ENCODE results near the gene SCN4B. TPM values are rescaled to one million over a fixed set of nuclear protein-coding genes. Genes with fewer than 3 reads are reported as not detected.
A peak's percentile ranks its signal among the peaks of the same experiment; 100 is the strongest.

SCN4B gene
- total and polyA plus RNA-seq, 2 donors (not counting 1 experiment from before 2014, with no cell fraction given), result 1.5 to 10.4 TPM

DNA sequence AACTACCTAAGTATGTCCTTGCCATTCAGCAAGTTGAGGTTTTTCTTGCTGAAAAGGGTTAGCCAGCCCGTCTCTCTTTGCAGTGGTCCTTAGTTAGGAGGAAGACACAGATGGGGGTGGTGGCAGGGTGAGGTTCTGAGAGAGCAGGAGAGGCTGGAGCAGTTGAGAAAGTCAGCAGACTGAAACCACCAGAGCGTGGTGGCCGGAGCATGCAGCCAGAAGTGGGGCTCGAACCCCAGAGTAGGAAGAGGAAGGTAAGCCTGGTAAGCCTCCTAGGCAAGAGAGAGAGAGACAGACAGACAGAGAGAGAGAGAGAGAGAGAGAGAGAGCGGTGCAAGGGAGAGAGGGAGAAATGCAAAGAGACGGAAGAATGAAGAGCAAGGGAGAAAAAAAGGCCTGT is 9.2 kb upstream of the SCN4B start:
- Histone ChIP-seq H4K20me1 (ENCODE audit: control insufficient read depth, extremely low read depth, insufficient read depth, low read length) (no peaks in the 10 kb centered on the region), H3K27me3 (ENCODE audit: control insufficient read depth, insufficient read depth, low read length) (peaks cover 19% of the 10 kb centered on the region), H3K79me2 (ENCODE audit: control insufficient read depth, insufficient read depth, low read length) (no peaks in the 10 kb centered on the region), H3K4me1 (ENCODE audit: control insufficient read depth, extremely low read depth, insufficient read depth, low read length) (no peaks in the 10 kb centered on the region), H3K27ac (ENCODE audit: insufficient read depth, low read length) (no peak overlapping the region), H3K4me2 (ENCODE audit: extremely low read depth, insufficient read depth, low read length) (no peak overlapping the region), H3K9ac (ENCODE audit: insufficient read depth, low read length) (no peak overlapping the region), H3K9me3 (ENCODE audit: control insufficient read depth, insufficient read depth, low read depth, low read length) (no peaks in the 10 kb centered on the region), H3K36me3 (ENCODE audit: control insufficient read depth, insufficient read depth, low read length) (no peaks in the 10 kb centered on the region), H2AFZ (ENCODE audit: low read length) (no peak overlapping the region), H3K4me3 (replicated peaks in 1 of 4; ENCODE audit: control extremely low read depth in 1 of 4, insufficient read depth in 1 of 4, low read depth in 3 of 4, low read length in 4 of 4) (no peak overlapping the region)
- no peak for DNase-seq (ENCODE audit: low read depth in 2 of 2)
- TF ChIP-seq, protein P1, sequence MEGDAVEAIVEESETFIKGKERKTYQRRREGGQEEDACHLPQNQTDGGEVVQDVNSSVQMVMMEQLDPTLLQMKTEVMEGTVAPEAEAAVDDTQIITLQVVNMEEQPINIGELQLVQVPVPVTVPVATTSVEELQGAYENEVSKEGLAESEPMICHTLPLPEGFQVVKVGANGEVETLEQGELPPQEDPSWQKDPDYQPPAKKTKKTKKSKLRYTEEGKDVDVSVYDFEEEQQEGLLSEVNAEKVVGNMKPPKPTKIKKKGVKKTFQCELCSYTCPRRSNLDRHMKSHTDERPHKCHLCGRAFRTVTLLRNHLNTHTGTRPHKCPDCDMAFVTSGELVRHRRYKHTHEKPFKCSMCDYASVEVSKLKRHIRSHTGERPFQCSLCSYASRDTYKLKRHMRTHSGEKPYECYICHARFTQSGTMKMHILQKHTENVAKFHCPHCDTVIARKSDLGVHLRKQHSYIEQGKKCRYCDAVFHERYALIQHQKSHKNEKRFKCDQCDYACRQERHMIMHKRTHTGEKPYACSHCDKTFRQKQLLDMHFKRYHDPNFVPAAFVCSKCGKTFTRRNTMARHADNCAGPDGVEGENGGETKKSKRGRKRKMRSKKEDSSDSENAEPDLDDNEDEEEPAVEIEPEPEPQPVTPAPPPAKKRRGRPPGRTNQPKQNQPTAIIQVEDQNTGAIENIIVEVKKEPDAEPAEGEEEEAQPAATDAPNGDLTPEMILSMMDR (conservative IDR thresholded peaks at IDR 0.05 in 1 of 2, IDR thresholded peaks at IDR 0.05 in 1 of 2; ENCODE audit: low read depth in 1 of 2, low read length in 2 of 2), result no peak
- TF ChIP-seq EZH2 (IDR thresholded peaks at IDR 0.05; ENCODE audit: low read length, missing control alignments), result no peak

DNA sequence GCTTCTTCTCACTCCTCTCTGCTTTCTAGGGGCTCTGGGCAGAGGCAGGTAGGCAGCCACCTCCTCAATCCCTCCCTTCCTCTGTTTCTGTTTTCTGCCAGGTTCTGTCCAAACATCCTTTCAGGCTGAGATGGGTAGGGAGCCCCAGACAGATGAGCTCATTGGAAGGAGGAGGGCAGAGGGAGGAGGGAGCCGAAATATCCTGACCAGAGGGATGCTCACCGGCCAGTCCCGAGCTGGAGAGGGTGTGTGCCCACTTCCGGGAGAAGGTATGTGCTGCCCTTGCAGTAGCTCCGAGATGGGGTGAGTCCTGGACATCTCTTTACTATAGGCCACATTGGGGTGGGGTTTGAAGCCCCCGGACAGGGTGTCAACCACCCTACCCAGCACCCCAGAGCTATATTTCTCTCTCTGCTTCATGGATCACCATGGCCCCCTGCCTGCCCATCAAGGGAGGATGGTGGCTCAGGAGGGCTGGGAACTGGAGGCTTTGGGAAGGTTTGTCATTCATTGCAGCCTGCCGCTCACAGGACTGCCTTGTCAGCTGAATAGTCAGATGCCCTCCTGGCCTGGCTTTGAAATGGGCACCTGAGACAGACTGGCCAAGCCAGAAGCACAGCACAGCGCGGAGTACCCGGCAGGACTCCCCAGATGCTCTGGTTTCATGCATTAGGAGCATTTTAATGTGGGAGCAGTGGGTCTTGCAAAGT is 4.7 kb upstream of the SCN4B start:
- no peak for DNase-seq (ENCODE audit: low read depth in 2 of 2)
- Histone ChIP-seq H3K27me3 (ENCODE audit: control insufficient read depth, insufficient read depth, low read length) (peaks cover 51% of the 10 kb centered on the region), H2AFZ (ENCODE audit: low read length) (no peak overlapping the region), H3K9me3 (ENCODE audit: control insufficient read depth, insufficient read depth, low read depth, low read length) (no peaks in the 10 kb centered on the region), H3K9ac (ENCODE audit: insufficient read depth, low read length) (no peak overlapping the region), H3K4me2 (ENCODE audit: extremely low read depth, insufficient read depth, low read length) (no peak overlapping the region), H3K36me3 (ENCODE audit: control insufficient read depth, insufficient read depth, low read length) (no peaks in the 10 kb centered on the region), H3K27ac (ENCODE audit: insufficient read depth, low read length) (no peak overlapping the region), H3K4me1 (ENCODE audit: control insufficient read depth, extremely low read depth, insufficient read depth, low read length) (no peaks in the 10 kb centered on the region), H4K20me1 (ENCODE audit: control insufficient read depth, extremely low read depth, insufficient read depth, low read length) (no peaks in the 10 kb centered on the region), H3K4me3 (replicated peaks in 1 of 4; ENCODE audit: control extremely low read depth in 1 of 4, insufficient read depth in 1 of 4, low read depth in 3 of 4, low read length in 4 of 4) (no peak overlapping the region), H3K79me2 (ENCODE audit: control insufficient read depth, insufficient read depth, low read length) (no peaks in the 10 kb centered on the region)
- no peak for TF ChIP-seq EZH2 (IDR thresholded peaks at IDR 0.05; ENCODE audit: low read length, missing control alignments)

DNA sequence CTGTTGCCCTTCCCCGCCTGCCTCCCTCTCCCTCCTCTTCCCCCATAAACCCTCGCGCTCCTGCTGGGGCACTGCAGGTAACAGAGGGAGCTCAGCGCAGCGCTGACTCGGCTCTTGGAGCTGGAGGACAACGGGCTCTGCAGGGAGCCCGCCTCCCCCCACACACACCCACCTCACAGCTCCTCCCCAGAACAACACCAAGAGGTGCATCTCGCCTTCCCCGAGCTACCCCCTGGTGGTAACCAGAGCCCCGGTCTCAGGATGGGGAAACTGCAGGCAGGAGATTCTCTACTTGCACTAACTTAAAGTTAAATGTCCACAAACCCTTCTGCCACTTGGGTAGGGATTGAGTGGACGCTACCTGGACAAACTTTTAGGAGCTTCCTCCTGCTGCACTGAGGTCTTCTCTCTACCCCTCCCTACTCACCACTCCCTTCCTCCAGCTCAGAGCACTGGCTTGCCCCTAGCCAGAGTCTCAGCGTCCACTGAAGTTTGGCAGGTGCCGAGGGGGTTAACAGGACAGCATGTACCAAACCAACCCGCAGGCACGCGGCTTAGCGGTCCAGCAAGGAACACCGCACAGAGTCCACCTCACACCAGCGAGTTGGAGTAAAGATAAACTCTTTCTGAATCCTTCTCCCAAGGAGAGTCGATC is 4.0 kb upstream of the SCN4B start:
- H3K4me1 ChIP-seq (ENCODE audit: control insufficient read depth, extremely low read depth, insufficient read depth, low read length), result no peaks in the 10 kb centered on the region
- H3K36me3 ChIP-seq (ENCODE audit: control insufficient read depth, insufficient read depth, low read length), result no peaks in the 10 kb centered on the region
- no peaks in the 10 kb centered on the region for H3K79me2 ChIP-seq (ENCODE audit: control insufficient read depth, insufficient read depth, low read length)
- no peaks in the 10 kb centered on the region for H3K9me3 ChIP-seq (ENCODE audit: control insufficient read depth, insufficient read depth, low read depth, low read length)
- no peak overlapping the region for H3K27ac ChIP-seq (ENCODE audit: insufficient read depth, low read length)
- H3K4me3 ChIP-seq (replicated peaks in 1 of 4; ENCODE audit: control extremely low read depth in 1 of 4, insufficient read depth in 1 of 4, low read depth in 3 of 4, low read length in 4 of 4), result no peak overlapping the region
- no peak overlapping the region for H2AFZ ChIP-seq (ENCODE audit: low read length)
- no peak overlapping the region for H3K9ac ChIP-seq (ENCODE audit: insufficient read depth, low read length)
- H4K20me1 ChIP-seq (ENCODE audit: control insufficient read depth, extremely low read depth, insufficient read depth, low read length), result no peaks in the 10 kb centered on the region
- peaks cover 58% of the 10 kb centered on the region for H3K27me3 ChIP-seq (ENCODE audit: control insufficient read depth, insufficient read depth, low read length)
- peak; percentile 25 for TF ChIP-seq EZH2 (IDR thresholded peaks at IDR 0.05; ENCODE audit: low read length, missing control alignments)
- TF ChIP-seq, protein P1 (conservative IDR thresholded peaks at IDR 0.05 in 1 of 2, IDR thresholded peaks at IDR 0.05 in 1 of 2; ENCODE audit: low read depth in 1 of 2, low read length in 2 of 2), result no peak
- DNase-seq (ENCODE audit: low read depth in 2 of 2), result no peak
- no peak overlapping the region for H3K4me2 ChIP-seq (ENCODE audit: extremely low read depth, insufficient read depth, low read length)

All from fibroblast of lung (primary cell).